Activated CD4-positive, CD25-positive, alpha-beta regulatory T cell treated with anti-CD3 and anti-CD28 coated beads, Interleukin-2, amount 50 U/mL, for 16 hours (primary cell): Measurements from ENCODE around the gene FCRL4.

Experiments
- DNase-seq: peaks from one replicate; pipeline ENCODE4 v3.0.0-alpha.2; 2020; ENCODE audit warnings: low read depth, low spot score

Gene FCRL4

GRCh38 chr1:157597959-157598667 is at the start of gene FCRL4:
Gene FCRL4, minus strand, starts transcription at chr1:157598085. Its CDS starts 141 bp downstream, at chr1:157597944.
- DNase-seq: no peak

DNA sequence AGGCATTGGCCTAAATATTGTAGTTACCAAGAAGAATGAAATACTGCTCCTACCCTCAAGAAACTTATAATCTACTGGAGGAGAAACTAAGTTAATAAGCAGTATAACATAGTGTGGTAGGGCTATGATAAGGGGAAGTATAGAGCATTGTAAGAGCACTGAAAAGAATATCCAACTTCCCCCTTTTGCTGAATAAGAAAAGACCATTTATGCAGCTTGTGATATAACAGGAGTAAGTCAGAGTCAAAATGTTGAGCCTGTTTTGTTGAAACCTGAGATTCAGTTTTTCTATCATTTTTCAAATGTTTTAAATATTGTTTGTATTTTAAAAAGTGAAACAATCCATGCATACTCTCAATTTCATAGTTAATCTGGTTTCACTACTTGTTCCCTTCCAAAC is 48.3 kb upstream of the FCRL4 start:
- no peak for DNase-seq

DNA sequence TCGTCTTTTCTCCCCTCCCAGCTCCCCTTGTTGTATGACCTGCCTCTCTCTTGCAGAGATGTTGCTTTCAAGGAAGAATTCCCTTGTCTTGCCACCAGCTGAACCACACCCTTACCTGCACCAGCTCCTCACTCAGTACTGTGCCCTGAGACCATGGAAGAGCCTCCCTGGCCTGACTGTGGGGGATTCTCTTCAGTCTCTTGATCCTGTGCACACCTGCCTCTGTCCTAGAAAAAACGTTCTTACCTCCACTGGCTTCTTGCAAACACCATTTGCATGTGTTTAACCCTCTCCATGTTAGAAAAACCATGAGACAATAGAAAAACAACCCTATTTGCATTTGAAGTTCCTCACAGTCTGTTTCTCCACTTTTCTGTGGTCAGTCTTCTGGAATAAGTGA is 43.3 kb upstream of the FCRL4 start:
- no peak for DNase-seq

GRCh38 chr1:157639800-157640199 is 41.9 kb upstream of the FCRL4 start:
- no peak for DNase-seq

DNA sequence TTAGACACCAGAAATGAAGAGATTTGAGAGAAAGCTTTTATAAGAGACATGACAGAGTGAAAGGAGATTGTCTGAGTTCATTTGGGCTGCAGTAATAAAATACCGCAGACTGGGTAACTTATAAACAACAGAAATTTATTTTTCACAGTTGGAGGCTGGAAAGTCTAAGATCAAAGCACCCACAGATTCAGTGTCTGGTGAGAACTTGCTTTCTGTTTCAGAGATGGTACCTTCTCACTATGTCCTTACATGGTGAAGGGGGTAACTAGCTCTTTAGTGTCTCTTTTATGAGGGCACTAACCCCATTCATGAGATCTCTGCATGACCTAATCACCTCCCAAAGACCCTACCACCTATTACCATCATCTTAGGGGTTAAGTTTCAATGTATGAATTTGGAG is 30.9 kb upstream of the FCRL4 start:
- DNase-seq: no peak

GRCh38 chr1:157626099-157626498 is 28.2 kb upstream of the FCRL4 start:
- DNase-seq: no peak

- no peak for DNase-seq
These were observed 26.6 kb upstream of the FCRL4 start for GRCh38 chr1:157624471-157624870.

GRCh38 chr1:157622471-157622870 is 24.6 kb upstream of the FCRL4 start:
- no peak for DNase-seq

- DNase-seq: no peak
These were observed 20.3 kb upstream of the FCRL4 start for GRCh38 chr1:157618190-157618589.

DNA sequence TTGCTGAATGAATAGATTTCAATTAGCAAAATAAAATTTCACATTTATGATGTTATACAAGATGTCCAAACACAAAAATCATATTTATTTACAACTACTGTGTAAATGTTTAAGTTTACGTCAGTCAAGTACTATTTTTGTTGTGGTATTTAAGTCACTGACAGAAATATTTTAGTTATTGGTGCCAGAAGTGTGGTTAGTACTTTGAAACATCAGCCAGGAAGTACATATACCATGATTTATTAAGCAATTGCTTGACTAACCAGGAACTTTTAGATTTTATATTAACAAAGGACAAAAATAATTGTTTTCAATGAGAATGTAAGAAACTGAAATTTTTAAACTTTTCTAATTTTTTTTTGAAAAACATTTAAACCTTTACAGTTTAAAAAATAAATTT is 2.4 kb upstream of the FCRL4 start:
- no peak for DNase-seq

GRCh38 chr1:157596384-157596783 is 1.5 kb downstream of the FCRL4 start:
- no peak for DNase-seq

GRCh38 chr1:157595356-157595755 is 2.5 kb downstream of the FCRL4 start:
- no peak for DNase-seq

DNA sequence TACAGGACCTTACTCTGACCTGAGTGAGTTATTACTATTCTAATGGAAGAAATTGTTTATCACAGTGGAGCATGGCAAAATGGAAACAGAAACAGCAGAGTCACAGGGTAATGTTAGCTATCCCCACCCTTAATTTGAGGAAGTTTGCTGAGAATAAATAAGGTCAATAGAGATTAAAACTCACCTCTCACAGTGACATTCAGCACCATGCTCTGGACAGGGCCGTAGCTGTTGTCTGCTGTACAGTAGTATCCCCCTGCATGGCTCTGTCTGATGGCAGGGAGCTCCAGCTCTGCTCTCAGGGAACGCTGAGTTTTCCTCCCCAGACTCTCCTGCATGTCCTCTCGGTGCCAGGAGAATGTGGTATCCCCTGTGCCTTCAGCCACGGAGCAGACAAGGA is 11.9 kb downstream of the FCRL4 start:
- no peak for DNase-seq

- DNase-seq: no peak
These were observed 13.4 kb downstream of the FCRL4 start for GRCh38 chr1:157584503-157584902.

- no peak for DNase-seq
These were observed 17.1 kb downstream of the FCRL4 start for GRCh38 chr1:157580828-157581210.

DNA sequence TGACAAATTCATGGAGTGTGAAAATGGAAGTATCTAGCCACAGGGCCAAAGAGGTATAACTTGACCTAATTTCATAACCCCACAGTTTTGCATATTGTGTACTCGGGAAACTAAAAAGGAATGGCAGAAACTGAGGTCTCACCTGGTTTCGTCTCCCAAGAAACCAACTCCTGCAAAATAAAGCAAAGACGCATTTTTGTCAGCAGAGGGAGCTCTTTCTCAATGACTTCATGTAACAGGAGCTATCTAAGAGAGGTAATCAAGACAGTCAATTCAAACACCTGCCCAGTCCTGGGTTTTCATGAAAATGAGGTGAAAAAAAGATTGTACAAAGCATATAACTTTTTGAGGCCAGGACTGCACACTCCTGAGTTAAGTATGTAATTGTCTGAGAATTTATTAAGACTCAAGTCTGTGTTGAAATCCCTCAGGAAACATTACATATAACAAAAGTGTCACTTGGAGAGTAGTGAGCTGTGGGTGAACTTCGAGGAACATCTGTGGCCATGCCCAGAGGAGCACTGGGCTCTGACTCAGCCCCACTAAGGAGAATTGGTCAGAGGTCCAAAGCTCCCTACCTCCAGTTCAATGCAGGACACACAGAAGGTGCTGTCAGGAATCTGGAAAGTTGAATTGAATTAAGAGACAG is 17.6 kb downstream of the FCRL4 start:
- peak; percentile 5 for DNase-seq

DNA sequence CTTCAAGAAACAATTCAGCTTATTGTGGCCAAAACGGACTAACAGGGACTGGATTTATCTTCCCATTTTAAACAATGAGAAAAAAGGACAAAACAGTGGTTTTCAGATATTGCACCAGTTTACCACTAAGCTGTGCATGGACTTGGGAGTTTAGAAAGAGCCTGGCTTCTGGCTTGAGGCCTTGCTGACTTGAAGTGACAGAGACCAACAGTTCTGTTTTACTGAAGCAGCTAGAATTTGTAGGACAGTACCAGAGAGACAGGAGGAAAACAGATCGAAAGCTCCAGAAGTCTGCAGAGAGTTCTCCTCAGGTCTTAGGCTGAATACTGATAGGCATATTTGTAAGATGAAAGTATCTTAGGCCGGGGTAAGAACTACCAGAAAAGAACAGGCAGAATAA is 20.5 kb downstream of the FCRL4 start:
- DNase-seq: no peak

DNA sequence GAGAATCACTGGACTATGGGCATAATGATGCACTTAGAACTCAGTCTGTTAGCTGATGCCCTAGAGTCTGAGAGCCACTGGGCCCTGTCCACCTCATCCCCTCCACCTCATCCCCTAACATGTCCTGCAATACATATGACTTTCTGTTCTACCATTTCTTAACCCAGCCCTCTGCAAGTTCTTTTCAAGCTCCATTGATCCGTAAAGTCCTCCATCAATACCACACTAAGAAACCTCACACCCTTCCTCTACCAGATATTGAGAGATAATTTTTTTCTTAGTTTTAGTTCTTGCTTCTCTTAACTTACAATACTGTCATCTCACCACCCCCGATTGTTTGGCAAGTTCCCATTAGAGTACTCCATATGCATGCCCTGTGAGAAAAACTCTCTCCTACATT is 22.1 kb downstream of the FCRL4 start:
- DNase-seq: no peak

- DNase-seq: no peak
These were observed 23.0 kb downstream of the FCRL4 start for GRCh38 chr1:157574836-157575235.

DNA sequence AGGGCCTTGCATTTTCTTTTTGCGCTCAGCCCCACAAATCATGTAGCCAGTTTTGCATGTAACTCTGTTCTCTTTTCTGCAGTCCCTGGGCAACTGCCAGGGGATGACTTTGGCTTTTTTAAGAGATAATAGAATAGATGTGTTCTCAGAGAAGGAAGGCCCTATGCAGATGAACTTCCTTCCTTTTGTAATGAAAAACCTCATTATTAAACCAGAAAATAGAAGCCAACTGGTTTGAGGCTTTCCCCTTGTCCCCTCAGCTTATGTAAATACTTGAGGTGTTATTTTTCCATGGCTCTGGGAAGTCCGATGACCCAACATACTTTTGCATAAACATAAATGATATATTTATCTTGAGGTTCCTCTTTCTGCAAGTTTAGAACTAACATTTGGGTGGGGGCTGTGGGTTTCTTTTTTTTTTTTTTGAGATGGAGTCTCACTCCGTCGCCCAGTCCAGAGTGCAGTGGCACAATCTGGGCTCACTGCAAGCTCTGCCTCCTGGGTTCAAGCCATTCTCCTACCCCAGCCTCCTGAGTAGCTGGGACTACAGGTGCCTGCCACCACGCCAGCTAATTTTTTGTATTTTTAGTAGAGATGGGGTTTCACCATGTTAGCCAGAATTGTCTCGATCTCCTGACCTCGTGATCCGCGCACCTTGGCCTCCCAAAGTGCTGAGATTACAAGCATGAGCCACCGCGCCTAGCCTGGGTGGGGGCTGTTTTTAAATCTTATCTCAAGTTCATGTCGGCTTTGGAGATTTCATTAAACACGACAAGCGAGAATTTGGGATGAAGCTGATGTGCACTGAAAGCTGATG is 31.2 kb downstream of the FCRL4 start:
- no peak for DNase-seq

DNA sequence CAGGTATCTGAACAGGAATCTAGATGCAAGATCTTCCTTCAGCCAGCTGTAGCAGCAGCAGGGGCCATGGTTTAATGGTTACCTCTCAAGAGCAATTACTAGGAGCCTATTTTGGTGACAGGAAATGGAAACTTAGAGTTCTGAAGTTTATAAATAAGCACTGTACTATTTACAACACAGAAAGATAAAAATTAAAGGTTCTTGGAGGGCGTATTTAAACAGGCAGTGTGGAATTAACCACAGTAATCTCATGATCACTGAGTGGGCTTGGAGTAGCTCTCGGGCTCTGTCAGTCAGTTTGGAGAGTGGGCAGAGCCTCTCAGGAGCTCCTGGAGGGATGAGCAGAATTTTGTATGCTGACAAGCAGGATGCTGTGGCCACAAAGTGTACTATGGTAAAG is 35.4 kb downstream of the FCRL4 start:
- DNase-seq: no peak

DNA sequence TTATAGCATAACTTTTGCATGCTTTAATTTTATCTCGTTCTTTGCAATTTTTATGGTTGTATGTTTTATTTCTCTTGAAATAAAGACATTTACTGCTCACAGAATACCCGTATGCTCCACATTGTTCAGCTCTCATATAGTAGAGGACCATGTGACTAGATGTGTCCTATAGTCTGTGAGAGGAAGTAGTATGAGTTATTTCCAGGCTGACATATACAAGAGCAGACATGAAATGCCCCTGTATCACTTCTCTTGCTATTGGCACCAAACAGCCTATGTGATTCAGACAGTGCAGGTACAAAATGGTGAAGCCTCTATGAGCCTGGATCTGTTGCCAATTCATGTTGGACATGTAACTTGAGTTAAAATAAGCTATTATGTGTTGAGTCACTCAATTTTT is 39.8 kb downstream of the FCRL4 start:
- DNase-seq: no peak
